ENCODE measurements around the gene PBX4.

PBX4 gene

DNA sequence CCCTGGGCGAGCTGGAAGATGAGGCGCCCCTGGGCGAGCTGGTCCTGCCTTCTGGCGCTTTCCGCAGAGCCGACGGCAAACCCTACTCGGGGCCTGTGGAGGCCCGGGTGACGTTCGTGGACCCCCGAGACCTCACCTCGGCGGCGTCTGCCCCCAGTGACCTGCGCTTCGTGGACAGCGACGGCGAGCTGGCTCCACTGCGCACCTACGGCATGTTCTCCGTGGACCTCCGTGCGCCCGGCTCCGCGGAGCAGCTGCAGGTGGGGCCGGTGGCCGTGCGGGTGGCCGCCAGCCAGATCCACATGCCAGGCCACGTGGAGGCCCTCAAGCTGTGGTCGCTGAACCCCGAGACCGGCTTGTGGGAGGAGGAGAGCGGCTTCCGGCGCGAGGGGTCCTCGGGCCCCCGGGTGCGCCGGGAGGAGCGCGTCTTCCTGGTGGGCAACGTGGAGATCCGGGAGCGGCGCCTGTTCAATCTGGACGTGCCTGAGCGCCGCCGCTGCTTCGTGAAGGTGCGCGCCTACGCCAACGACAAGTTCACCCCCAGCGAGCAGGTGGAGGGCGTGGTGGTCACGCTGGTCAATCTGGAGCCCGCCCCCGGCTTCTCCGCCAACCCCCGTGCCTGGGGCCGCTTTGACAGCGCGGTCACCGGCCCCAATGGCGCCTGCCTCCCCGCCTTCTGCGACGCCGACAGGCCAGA lies 74.1 kb downstream of the PBX4 start:
- Histone ChIP-seq H3K4me3 (ENCODE audit: extremely low read depth, insufficient read depth, low read length, poor library complexity, severe bottlenecking) (no peak overlapping the region), H3K36me3 (ENCODE audit: control insufficient read depth, insufficient read depth, low read length) (no peaks in the 10 kb centered on the region), H3K9me3 (ENCODE audit: control insufficient read depth, low read length) (no peaks in the 10 kb centered on the region), H3K27ac (ENCODE audit: low read depth, low read length, severe bottlenecking) (no peak overlapping the region), H3K4me1 (ENCODE audit: control insufficient read depth, insufficient read depth, low read length, poor library complexity, severe bottlenecking) (no peaks in the 10 kb centered on the region)
- WGBS, 2 experiments (ENCODE audit: insufficient coverage in 2 of 2): 95 to 96% methylated on average over 52 to 75 of the region's 75 CpGs

GRCh38 chr19:19543640-19544039 lies 74.8 kb downstream of the PBX4 start:
- 95 to 96% methylated on average over 13 of the region's 19 CpGs for whole genome bisulfite sequencing, 2 experiments (ENCODE audit: insufficient coverage in 2 of 2)
- H3K36me3 ChIP-seq (ENCODE audit: control insufficient read depth, insufficient read depth, low read length): no peaks in the 10 kb centered on the region
- no peak overlapping the region for H3K27ac ChIP-seq (ENCODE audit: low read depth, low read length, severe bottlenecking)
- H3K4me1 ChIP-seq (ENCODE audit: control insufficient read depth, insufficient read depth, low read length, poor library complexity, severe bottlenecking): no peaks in the 10 kb centered on the region
- H3K9me3 ChIP-seq (ENCODE audit: control insufficient read depth, low read length): no peaks in the 10 kb centered on the region
- H3K4me3 ChIP-seq (ENCODE audit: extremely low read depth, insufficient read depth, low read length, poor library complexity, severe bottlenecking): no peak overlapping the region

GRCh38 chr19:19543101-19543500 lies 75.4 kb downstream of the PBX4 start:
- peaks cover 4% of the 10 kb centered on the region for H3K4me1 ChIP-seq (ENCODE audit: control insufficient read depth, insufficient read depth, low read length, poor library complexity, severe bottlenecking)
- H3K27ac ChIP-seq (ENCODE audit: low read depth, low read length, severe bottlenecking): no peak overlapping the region
- H3K9me3 ChIP-seq (ENCODE audit: control insufficient read depth, low read length): no peaks in the 10 kb centered on the region
- no peaks in the 10 kb centered on the region for H3K36me3 ChIP-seq (ENCODE audit: control insufficient read depth, insufficient read depth, low read length)
- 94 to 99% methylated on average over 13 of the region's 13 CpGs for WGBS, 2 experiments (ENCODE audit: insufficient coverage in 2 of 2)
- no peak overlapping the region for H3K4me3 ChIP-seq (ENCODE audit: extremely low read depth, insufficient read depth, low read length, poor library complexity, severe bottlenecking)

DNA sequence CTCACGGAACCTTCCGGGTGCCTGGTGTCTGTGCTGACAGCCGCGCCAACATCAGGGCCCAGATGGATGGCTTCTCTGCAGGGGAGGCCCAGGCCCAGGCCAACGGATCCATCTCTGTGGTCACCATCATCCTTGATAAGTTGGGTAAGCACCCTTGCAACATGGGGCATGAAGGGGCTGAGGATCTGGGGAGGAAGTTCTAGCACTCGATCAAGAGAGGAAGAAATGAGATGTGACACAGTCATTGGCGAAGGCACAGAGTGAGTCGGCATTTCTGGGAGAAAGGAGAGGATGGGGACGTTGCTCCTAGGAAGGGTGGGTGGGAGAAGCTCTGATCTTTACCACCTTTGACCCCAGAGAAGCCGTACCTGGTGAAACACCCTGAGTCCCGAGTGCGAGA lies 76.0 kb downstream of the PBX4 start:
- no peak overlapping the region for H3K4me3 ChIP-seq (ENCODE audit: extremely low read depth, insufficient read depth, low read length, poor library complexity, severe bottlenecking)
- H3K36me3 ChIP-seq (ENCODE audit: control insufficient read depth, insufficient read depth, low read length): no peaks in the 10 kb centered on the region
- no peak overlapping the region for H3K27ac ChIP-seq (ENCODE audit: low read depth, low read length, severe bottlenecking)
- WGBS, 2 experiments (ENCODE audit: insufficient coverage in 2 of 2): 95 to 98% methylated on average over 9 to 12 of the region's 12 CpGs
- H3K4me1 ChIP-seq (ENCODE audit: control insufficient read depth, insufficient read depth, low read length, poor library complexity, severe bottlenecking): peaks cover 4% of the 10 kb centered on the region
- H3K9me3 ChIP-seq (ENCODE audit: control insufficient read depth, low read length): no peaks in the 10 kb centered on the region

- H3K9me3 ChIP-seq (ENCODE audit: control insufficient read depth, low read length): no peaks in the 10 kb centered on the region
- WGBS, 2 experiments (ENCODE audit: insufficient coverage in 2 of 2): 97% methylated on average over 13 to 16 of the region's 16 CpGs
- H3K27ac ChIP-seq (ENCODE audit: low read depth, low read length, severe bottlenecking): no peak overlapping the region
- H3K36me3 ChIP-seq (ENCODE audit: control insufficient read depth, insufficient read depth, low read length): no peaks in the 10 kb centered on the region
- H3K4me1 ChIP-seq (ENCODE audit: control insufficient read depth, insufficient read depth, low read length, poor library complexity, severe bottlenecking): peaks cover 4% of the 10 kb centered on the region
- no peak overlapping the region for H3K4me3 ChIP-seq (ENCODE audit: extremely low read depth, insufficient read depth, low read length, poor library complexity, severe bottlenecking)
Measured at GRCh38 chr19:19541616-19542015, 76.9 kb downstream of the PBX4 start.

- Histone ChIP-seq H3K36me3 (ENCODE audit: control insufficient read depth, insufficient read depth, low read length) (no peaks in the 10 kb centered on the region), H3K27ac (ENCODE audit: low read depth, low read length, severe bottlenecking) (no peak overlapping the region), H3K4me3 (ENCODE audit: extremely low read depth, insufficient read depth, low read length, poor library complexity, severe bottlenecking) (no peak overlapping the region), H3K4me1 (ENCODE audit: control insufficient read depth, insufficient read depth, low read length, poor library complexity, severe bottlenecking) (peaks cover 4% of the 10 kb centered on the region), H3K9me3 (ENCODE audit: control insufficient read depth, low read length) (no peaks in the 10 kb centered on the region)
- WGBS, 2 experiments (ENCODE audit: insufficient coverage in 2 of 2): 76 to 78% methylated on average over 30 to 40 of the region's 45 CpGs
Measured at GRCh38 chr19:19540715-19541515, 77.6 kb downstream of the PBX4 start.

- H3K27ac ChIP-seq (ENCODE audit: low read depth, low read length, severe bottlenecking): no peak overlapping the region
- H3K4me3 ChIP-seq (ENCODE audit: extremely low read depth, insufficient read depth, low read length, poor library complexity, severe bottlenecking): no peak overlapping the region
- H3K4me1 ChIP-seq (ENCODE audit: control insufficient read depth, insufficient read depth, low read length, poor library complexity, severe bottlenecking): peaks cover 4% of the 10 kb centered on the region
- peaks cover 3% of the 10 kb centered on the region for H3K36me3 ChIP-seq (ENCODE audit: control insufficient read depth, insufficient read depth, low read length)
- 79 to 84% methylated on average over 40 to 61 of the region's 74 CpGs for WGBS, 2 experiments (ENCODE audit: insufficient coverage in 2 of 2)
- H3K9me3 ChIP-seq (ENCODE audit: control insufficient read depth, low read length): no peaks in the 10 kb centered on the region
Measured at GRCh38 chr19:19540064-19540714, 78.3 kb downstream of the PBX4 start.

GRCh38 chr19:19539698-19540063 lies 78.8 kb downstream of the PBX4 start:
- 78 to 80% methylated on average over 7 to 14 of the region's 19 CpGs for WGBS, 2 experiments (ENCODE audit: insufficient coverage in 2 of 2)
- Histone ChIP-seq H3K36me3 (ENCODE audit: control insufficient read depth, insufficient read depth, low read length) (peaks cover 4% of the 10 kb centered on the region), H3K4me1 (ENCODE audit: control insufficient read depth, insufficient read depth, low read length, poor library complexity, severe bottlenecking) (peaks cover 4% of the 10 kb centered on the region), H3K27ac (ENCODE audit: low read depth, low read length, severe bottlenecking) (no peak overlapping the region), H3K4me3 (ENCODE audit: extremely low read depth, insufficient read depth, low read length, poor library complexity, severe bottlenecking) (no peak overlapping the region), H3K9me3 (ENCODE audit: control insufficient read depth, low read length) (no peaks in the 10 kb centered on the region)

DNA sequence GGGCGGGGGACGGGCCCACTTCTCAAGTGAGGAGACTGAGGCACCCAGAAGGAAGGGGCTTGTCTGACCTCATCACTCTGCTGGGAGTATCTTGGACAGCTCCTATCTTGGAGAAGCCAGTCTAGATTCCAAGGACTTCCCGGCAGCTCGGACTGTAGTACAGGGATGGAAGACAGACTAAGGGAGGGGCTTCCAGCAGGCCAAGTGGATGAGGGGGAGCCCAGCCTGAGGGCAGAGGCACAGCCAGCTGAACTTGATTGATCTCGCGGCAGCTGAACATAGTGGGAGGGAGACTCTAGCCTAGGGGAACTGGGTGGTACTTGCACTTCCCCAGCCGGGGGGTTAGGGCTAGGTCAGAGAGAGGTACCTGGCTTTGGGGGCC lies 79.7 kb downstream of the PBX4 start:
- 47 to 51% methylated on average over 6 of the region's 7 CpGs for WGBS, 2 experiments (ENCODE audit: insufficient coverage in 2 of 2)
- Histone ChIP-seq H3K4me3 (ENCODE audit: extremely low read depth, insufficient read depth, low read length, poor library complexity, severe bottlenecking) (no peak overlapping the region), H3K4me1 (ENCODE audit: control insufficient read depth, insufficient read depth, low read length, poor library complexity, severe bottlenecking) (peaks cover 7% of the 10 kb centered on the region), H3K36me3 (ENCODE audit: control insufficient read depth, insufficient read depth, low read length) (peaks cover 4% of the 10 kb centered on the region), H3K9me3 (ENCODE audit: control insufficient read depth, low read length) (no peaks in the 10 kb centered on the region), H3K27ac (ENCODE audit: low read depth, low read length, severe bottlenecking) (no peak overlapping the region)

GRCh38 chr19:19538061-19538784 lies 80.3 kb downstream of the PBX4 start, which contains the start of gene CILP2:
Gene CILP2, plus strand, starts transcription at chr19:19538265. Its CDS starts 85 bp downstream, at chr19:19538350.
- no peak within 1 kb of the TSS for H3K27ac ChIP-seq (ENCODE audit: low read depth, low read length, severe bottlenecking)
- peaks cover 7% of the 10 kb centered on the region for H3K4me1 ChIP-seq (ENCODE audit: control insufficient read depth, insufficient read depth, low read length, poor library complexity, severe bottlenecking)
- 5 to 6% methylated on average over 48 to 49 of the region's 56 CpGs for WGBS, 2 experiments (ENCODE audit: insufficient coverage in 2 of 2)
- peak within 1 kb of the TSS; percentile 31 for H3K4me3 ChIP-seq (ENCODE audit: extremely low read depth, insufficient read depth, low read length, poor library complexity, severe bottlenecking)
- H3K36me3 ChIP-seq (ENCODE audit: control insufficient read depth, insufficient read depth, low read length): peaks cover 4% of the 10 kb centered on the region
- no peaks in the 10 kb centered on the region for H3K9me3 ChIP-seq (ENCODE audit: control insufficient read depth, low read length)
